Vagina (tissue), 2 donors: Measurements from ENCODE around the gene PSMD14. TPM values are rescaled to one million over a fixed set of nuclear protein-coding genes. Genes with fewer than 3 reads are reported as not detected.
"Not testable (repeated sequence)": the region's sequence is repeated elsewhere in the genome, so short reads cannot be mapped to it uniquely, and the experiment has no call there.

Experiments
- DNase-seq, 2 donors: peaks; one replicate each; pipeline ENCODE4 v3.0.0-alpha.2; 2017; ENCODE audit errors: extremely low spot score in 2 of 2
- H3K27ac ChIP-seq: fragments of 200-600 bp; sonication (generic); one replicate; pipeline ENCODE4 v1.5.1; 2019
- H3K27me3 ChIP-seq: fragments of 200-600 bp; sonication (generic); one replicate; pipeline ENCODE4 v1.5.1; 2019
- H3K36me3 ChIP-seq, 2 donors: fragments of 200-600 bp; sonication (generic); one replicate each; pipeline ENCODE4 v1.5.1; 2017 to 2019
- H3K4me1 ChIP-seq: fragments of 200-600 bp; sonication (generic); one replicate; pipeline ENCODE4 v1.5.1; 2019
- H3K4me3 ChIP-seq, 2 donors: fragments of 200-600 bp; sonication (generic); 1 replicate in 1 of 2; 2 replicates in 1 of 2; pipeline ENCODE4 v1.5.1; 2016 to 2019
- H3K9me3 ChIP-seq: fragments of 200-600 bp; sonication (generic); one replicate; pipeline ENCODE4 v1.5.1; 2019
- POLR2A ChIP-seq, 2 donors: fragments of 450-650 bp; IDR thresholded peaks; one replicate each; pipeline ENCODE4 v1.6.1; 2017; ENCODE audit warnings: antibody characterized with exemption in 2 of 2, mild to moderate bottlenecking in 2 of 2, moderate library complexity in 2 of 2
- POLR2AphosphoS5 ChIP-seq, 2 donors: sonication (generic); formaldehyde crosslinking; IDR thresholded peaks; one replicate each; pipeline ENCODE4 v1.9.0; 2017; ENCODE audit warnings: antibody characterized with exemption in 2 of 2, mild to moderate bottlenecking in 2 of 2, low read depth in 1 of 2; ENCODE audit not compliant: insufficient read depth in 1 of 2
- intact Hi-C: fragments of 100-400 bp; cut with DNase I; formaldehyde crosslinking; loops from one replicate; pipeline ENCODE4 v1.15.1; 2023
- total RNA-seq: library from RNA; depleted of rRNA; stranded (reverse); fragments of >200 nt; gene quantifications from one replicate; pipeline ENCODE4 v1.2.3, GENCODE V29; 2016
- TF ChIP-seq, protein P1 (sequence below), 3 experiments: fragments of 450-650 bp in 2 of 3; fragments of 200-600 bp in 1 of 3; sonication (generic) in 1 of 3; IDR thresholded peaks; one replicate each; pipeline ENCODE4 v1.5.1; 2017 to 2019; ENCODE audit warnings: antibody characterized with exemption in 3 of 3, mild to moderate bottlenecking in 2 of 3, moderate library complexity in 2 of 3

Gene PSMD14
- total RNA-seq, 1 donor from 2014 or later: 34.4 TPM

DNA sequence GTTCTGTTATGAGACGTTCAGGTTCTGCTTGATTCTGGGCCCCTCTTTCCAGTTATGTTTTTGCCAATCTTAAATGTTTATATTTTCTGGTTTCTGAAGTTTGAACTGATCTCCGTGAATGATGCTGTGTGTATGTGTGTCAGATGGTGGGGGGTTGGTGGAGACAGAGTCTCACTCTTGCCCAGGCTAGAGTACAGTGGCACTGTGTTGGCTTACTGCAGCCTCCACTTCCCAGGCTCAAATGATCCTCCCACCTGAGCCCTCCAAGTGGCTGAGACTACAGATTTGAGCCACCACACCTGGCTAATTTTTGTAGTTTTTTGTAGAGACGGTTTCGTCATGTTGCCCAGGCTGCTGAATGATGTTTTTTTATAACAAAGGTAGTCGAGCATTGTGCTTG, 45.9 kb downstream of the PSMD14 start:
- Histone ChIP-seq H3K4me3 (no peak overlapping the region), H3K4me1 (no peaks in the 10 kb centered on the region), H3K9me3 (no peaks in the 10 kb centered on the region), H3K27ac (no peak overlapping the region), H3K36me3 (no peaks in the 10 kb centered on the region), H3K27me3 (no peaks in the 10 kb centered on the region)
- TF ChIP-seq POLR2A (IDR thresholded peaks at IDR 0.05) (no peak), POLR2AphosphoS5 (IDR thresholded peaks at IDR 0.05; ENCODE audit: insufficient read depth in 1 of 2, low read depth in 1 of 2) (no peak)
- TF ChIP-seq, protein P1, sequence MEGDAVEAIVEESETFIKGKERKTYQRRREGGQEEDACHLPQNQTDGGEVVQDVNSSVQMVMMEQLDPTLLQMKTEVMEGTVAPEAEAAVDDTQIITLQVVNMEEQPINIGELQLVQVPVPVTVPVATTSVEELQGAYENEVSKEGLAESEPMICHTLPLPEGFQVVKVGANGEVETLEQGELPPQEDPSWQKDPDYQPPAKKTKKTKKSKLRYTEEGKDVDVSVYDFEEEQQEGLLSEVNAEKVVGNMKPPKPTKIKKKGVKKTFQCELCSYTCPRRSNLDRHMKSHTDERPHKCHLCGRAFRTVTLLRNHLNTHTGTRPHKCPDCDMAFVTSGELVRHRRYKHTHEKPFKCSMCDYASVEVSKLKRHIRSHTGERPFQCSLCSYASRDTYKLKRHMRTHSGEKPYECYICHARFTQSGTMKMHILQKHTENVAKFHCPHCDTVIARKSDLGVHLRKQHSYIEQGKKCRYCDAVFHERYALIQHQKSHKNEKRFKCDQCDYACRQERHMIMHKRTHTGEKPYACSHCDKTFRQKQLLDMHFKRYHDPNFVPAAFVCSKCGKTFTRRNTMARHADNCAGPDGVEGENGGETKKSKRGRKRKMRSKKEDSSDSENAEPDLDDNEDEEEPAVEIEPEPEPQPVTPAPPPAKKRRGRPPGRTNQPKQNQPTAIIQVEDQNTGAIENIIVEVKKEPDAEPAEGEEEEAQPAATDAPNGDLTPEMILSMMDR (IDR thresholded peaks at IDR 0.05): no peak
- DNase-seq: no peak
- intact Hi-C loops: no loop called here

DNA sequence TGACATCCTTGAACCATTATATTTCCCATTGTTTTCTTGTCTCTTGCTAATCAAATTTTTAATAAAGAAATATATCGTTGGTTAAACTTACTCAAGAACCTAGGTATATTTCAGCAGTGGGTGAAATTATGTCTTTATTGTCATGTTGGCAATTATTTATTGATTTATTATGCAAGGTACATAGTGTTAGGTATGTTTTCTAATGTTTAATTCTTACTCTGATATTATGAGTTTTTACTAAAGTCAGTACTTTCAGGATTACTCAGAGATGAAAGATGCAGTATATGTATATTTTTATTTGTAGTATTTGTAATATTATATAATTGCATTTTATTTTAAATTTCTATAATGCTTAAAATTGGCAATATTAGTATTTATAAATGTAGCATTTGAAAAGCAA, 46.9 kb downstream of the PSMD14 start:
- Histone ChIP-seq H3K27ac (no peak overlapping the region), H3K4me1 (no peaks in the 10 kb centered on the region), H3K4me3 (no peak overlapping the region), H3K27me3 (no peaks in the 10 kb centered on the region), H3K9me3 (no peaks in the 10 kb centered on the region), H3K36me3 (no peaks in the 10 kb centered on the region)
- intact Hi-C loops: no loop called here
- no peak for DNase-seq
- TF ChIP-seq, protein P1 (IDR thresholded peaks at IDR 0.05): no peak
- no peak for TF ChIP-seq POLR2A (IDR thresholded peaks at IDR 0.05)
- no peak for TF ChIP-seq POLR2AphosphoS5 (IDR thresholded peaks at IDR 0.05; ENCODE audit: insufficient read depth in 1 of 2, low read depth in 1 of 2)

DNA sequence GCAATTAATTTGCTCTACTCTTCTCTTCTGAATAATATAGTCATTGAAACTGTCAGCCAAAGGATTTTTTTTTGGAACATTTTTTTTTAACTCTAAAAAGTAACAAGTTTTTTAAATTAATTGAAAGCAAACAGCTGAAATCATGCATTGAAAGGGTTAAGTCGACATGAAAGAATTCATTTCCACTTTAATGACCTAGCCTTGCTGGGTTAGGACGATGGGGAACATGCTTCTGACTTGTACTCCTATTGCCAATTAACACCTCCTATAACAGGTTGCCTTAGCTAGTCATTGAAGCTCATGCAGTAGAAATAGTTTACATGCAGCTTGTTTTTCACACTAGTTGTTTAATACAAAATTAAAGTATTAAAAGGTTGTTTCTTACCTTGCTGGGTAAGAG, 47.8 kb downstream of the PSMD14 start:
- TF ChIP-seq POLR2AphosphoS5 (IDR thresholded peaks at IDR 0.05; ENCODE audit: insufficient read depth in 1 of 2, low read depth in 1 of 2) (no peak), POLR2A (IDR thresholded peaks at IDR 0.05) (no peak)
- TF ChIP-seq, protein P1 (IDR thresholded peaks at IDR 0.05): no peak
- Histone ChIP-seq H3K27me3 (no peaks in the 10 kb centered on the region), H3K4me3 (no peak overlapping the region), H3K27ac (no peak overlapping the region), H3K36me3 (no peaks in the 10 kb centered on the region), H3K4me1 (no peaks in the 10 kb centered on the region), H3K9me3 (no peaks in the 10 kb centered on the region)
- intact Hi-C loops: no loop called here
- DNase-seq: no peak

DNA sequence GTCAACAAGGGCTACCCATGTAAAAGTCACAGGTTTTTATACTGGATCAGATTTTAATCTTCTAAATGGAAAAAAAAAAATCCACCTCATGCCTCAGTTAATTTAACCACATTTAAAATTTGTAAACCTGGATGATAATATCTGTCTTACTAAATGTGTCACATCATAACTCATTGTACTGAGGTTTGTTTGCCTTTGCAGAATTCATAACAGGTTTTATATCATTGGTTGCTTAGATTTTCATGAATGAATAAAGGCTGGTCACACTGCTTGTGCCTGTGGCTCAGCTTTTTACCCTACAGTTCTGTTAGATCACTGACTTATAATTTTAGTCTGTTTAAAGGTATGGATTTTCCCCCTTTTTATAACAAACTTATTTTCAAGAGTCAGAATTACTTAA, 48.9 kb downstream of the PSMD14 start:
- Histone ChIP-seq H3K27ac (no peak overlapping the region), H3K27me3 (no peaks in the 10 kb centered on the region), H3K36me3 (no peaks in the 10 kb centered on the region), H3K4me3 (no peak overlapping the region), H3K9me3 (no peaks in the 10 kb centered on the region), H3K4me1 (no peaks in the 10 kb centered on the region)
- intact Hi-C loops: no loop called here
- no peak for DNase-seq
- TF ChIP-seq POLR2AphosphoS5 (IDR thresholded peaks at IDR 0.05; ENCODE audit: insufficient read depth in 1 of 2, low read depth in 1 of 2): no peak
- TF ChIP-seq, protein P1 (IDR thresholded peaks at IDR 0.05): no peak

DNA sequence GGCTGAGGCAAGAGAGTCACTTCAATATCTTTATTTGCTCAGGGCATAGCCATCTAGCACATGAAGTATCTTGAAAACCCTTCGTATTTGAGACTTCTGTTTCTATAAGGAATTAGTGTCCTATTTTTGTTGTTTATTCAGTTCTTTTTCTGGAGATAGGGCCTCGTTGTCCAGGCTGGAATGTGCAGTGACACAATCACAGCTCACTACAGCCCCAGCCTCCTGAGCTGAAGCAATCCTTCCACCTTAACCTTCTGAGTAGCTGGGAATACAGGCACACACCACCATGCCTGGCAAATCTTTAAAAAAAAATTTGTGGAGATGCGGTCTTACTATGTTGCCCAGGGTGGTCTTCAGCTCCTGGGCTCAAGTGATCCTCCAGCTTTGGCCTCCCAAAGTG, 50.6 kb downstream of the PSMD14 start:
- intact Hi-C loops: no loop called here
- no peak for DNase-seq
- no peaks in the 10 kb centered on the region for H3K4me1 ChIP-seq
- no peak for TF ChIP-seq POLR2A (IDR thresholded peaks at IDR 0.05)
- TF ChIP-seq, protein P1 (IDR thresholded peaks at IDR 0.05): no peak
- no peak for TF ChIP-seq POLR2AphosphoS5 (IDR thresholded peaks at IDR 0.05; ENCODE audit: insufficient read depth in 1 of 2, low read depth in 1 of 2)
- H3K9me3 ChIP-seq: no peaks in the 10 kb centered on the region
- no peak overlapping the region for H3K4me3 ChIP-seq
- no peaks in the 10 kb centered on the region for H3K27me3 ChIP-seq
- H3K27ac ChIP-seq: no peak overlapping the region
- no peaks in the 10 kb centered on the region for H3K36me3 ChIP-seq

DNA sequence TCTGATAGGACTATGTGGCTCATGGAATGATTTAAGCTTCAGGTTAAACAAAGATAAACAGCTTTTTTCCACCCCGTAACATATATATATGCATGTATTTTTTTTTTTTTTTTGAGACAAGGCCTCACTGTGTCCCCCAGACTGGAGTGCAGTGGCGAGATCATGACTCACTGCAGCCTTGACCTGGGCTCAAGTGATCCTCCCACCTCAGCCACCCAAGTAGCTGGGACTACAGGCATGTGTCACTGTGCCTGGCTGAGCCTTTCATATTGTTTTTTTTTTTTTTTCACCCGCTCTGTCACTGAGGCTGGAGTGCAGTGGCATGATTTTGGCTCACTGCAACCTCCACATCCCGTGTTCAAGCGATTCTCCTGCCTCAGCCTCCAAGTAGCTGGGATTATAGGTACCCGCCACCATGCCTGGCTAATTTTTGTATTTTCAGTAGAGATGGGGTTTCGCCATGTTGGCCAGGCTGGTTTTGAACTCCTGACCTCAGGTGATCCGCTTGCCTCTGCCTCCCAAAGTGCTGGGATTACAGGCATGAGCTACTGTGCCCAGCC, 52.0 kb downstream of the PSMD14 start:
- H3K36me3 ChIP-seq, H3K9me3 ChIP-seq, H3K4me3 ChIP-seq, H3K27me3 ChIP-seq, H3K27ac ChIP-seq, intact Hi-C loops, H3K4me1 ChIP-seq, DNase-seq: not testable (repeated sequence)
